ENCODE results near the gene CLEC12A.

The CLEC12A gene

GRCh38 chr12:9933958-9934357 lies 37.3 kb upstream of the CLEC12A start:
- DNase-seq (ENCODE audit: low read depth) = no peak
- no peak for TF ChIP-seq CTCF (IDR thresholded peaks at IDR 0.05; ENCODE audit: insufficient read depth, low read depth, low read length, missing control alignments)
- H3K4me3 ChIP-seq (ENCODE audit: low read length) = no peak overlapping the region

GRCh38 chr12:9935026-9935425 lies 36.2 kb upstream of the CLEC12A start:
- no peak for DNase-seq (ENCODE audit: low read depth)
- no peak overlapping the region for H3K4me3 ChIP-seq (ENCODE audit: low read length)
- no peak for TF ChIP-seq CTCF (IDR thresholded peaks at IDR 0.05; ENCODE audit: insufficient read depth, low read depth, low read length, missing control alignments)

- TF ChIP-seq CTCF (IDR thresholded peaks at IDR 0.05; ENCODE audit: insufficient read depth, low read depth, low read length, missing control alignments) = no peak
- no peak for DNase-seq (ENCODE audit: low read depth)
- no peak overlapping the region for H3K4me3 ChIP-seq (ENCODE audit: low read length)
Observed at GRCh38 chr12:9936591-9936990, 34.6 kb upstream of the CLEC12A start.

- peak; percentile 22 for DNase-seq (ENCODE audit: low read depth)
- H3K4me3 ChIP-seq (ENCODE audit: low read length) = no peak overlapping the region
- TF ChIP-seq CTCF (IDR thresholded peaks at IDR 0.05; ENCODE audit: insufficient read depth, low read depth, low read length, missing control alignments) = peak; percentile 28
Observed at GRCh38 chr12:9940375-9940774, 30.8 kb upstream of the CLEC12A start.

- TF ChIP-seq CTCF (IDR thresholded peaks at IDR 0.05; ENCODE audit: insufficient read depth, low read depth, low read length, missing control alignments) = no peak
- H3K4me3 ChIP-seq (ENCODE audit: low read length) = no peak overlapping the region
- DNase-seq (ENCODE audit: low read depth) = no peak
Observed at GRCh38 chr12:9941838-9942237, 29.4 kb upstream of the CLEC12A start.

GRCh38 chr12:9943240-9943639 lies 28.0 kb upstream of the CLEC12A start:
- DNase-seq (ENCODE audit: low read depth) = peak; percentile 34

More at GRCh38 chr12:9943240-9943639, 28.0 kb upstream of the CLEC12A start:
- peak overlapping the region; percentile 13 for H3K4me3 ChIP-seq (ENCODE audit: low read length)
- TF ChIP-seq CTCF (IDR thresholded peaks at IDR 0.05; ENCODE audit: insufficient read depth, low read depth, low read length, missing control alignments) = no peak

All from epithelial cell of esophagus (primary cell).